Activated T-cell treated with anti-CD3 and anti-CD28 coated beads, Interleukin-2, amount 50 U/mL, for 4 hours (primary cell): ENCODE measurements around the gene TDRD3. TPM values are rescaled to one million over a fixed set of nuclear protein-coding genes. Genes with fewer than 3 reads are reported as not detected.

Experiments
- ATAC-seq, 2 donors: fragments of 200-7000 bp; cut with Tn5 transposase; one replicate each; pipeline ENCODE4 v1.10.0; 2021
- DNase-seq: peaks from one replicate; pipeline ENCODE4 v3.0.0-alpha.2; 2020
- H3K27me3 Mint-ChIP-seq: one replicate; pipeline ENCODE4 v1.8.0; 2021; ENCODE audit warnings: low read depth, mixed read lengths
- H3K36me3 Mint-ChIP-seq: one replicate; pipeline ENCODE4 v1.8.0; 2022; ENCODE audit warnings: mixed read lengths; ENCODE audit not compliant: insufficient read depth
- H3K4me1 Mint-ChIP-seq: one replicate; pipeline ENCODE4 v1.8.0; 2021; ENCODE audit warnings: low read depth, mixed read lengths
- H3K4me3 Mint-ChIP-seq: one replicate; pipeline ENCODE4 v1.8.0; 2021; ENCODE audit warnings: mild to moderate bottlenecking, moderate library complexity, mixed read lengths
- H3K9me3 Mint-ChIP-seq: one replicate; pipeline ENCODE4 v1.8.0; 2021; ENCODE audit warnings: mixed read lengths
- total RNA-seq, 3 donors: library from RNA; stranded (reverse); gene quantifications; one replicate each; pipeline ENCODE4 v1.2.1, GENCODE V29; 2021

The TDRD3 gene
- total RNA-seq, 3 donors from 2014 or later: 14.3 to 16.0 (median 15.1) TPM

GRCh38 chr13:60411464-60411863 lies 14.4 kb downstream of the TDRD3 start:
- ATAC-seq (no peak), DNase-seq (no peak)

GRCh38 chr13:60411983-60412382 lies 15.0 kb downstream of the TDRD3 start:
- Mint-ChIP-seq H3K9me3 (no peaks in the 10 kb centered on the region), H3K27me3 (no peaks in the 10 kb centered on the region), H3K4me3 (no peak overlapping the region), H3K4me1 (peaks cover 45% of the 10 kb centered on the region), H3K36me3 (peaks cover 17% of the 10 kb centered on the region)
- ATAC-seq (no peak), DNase-seq (no peak)

More at GRCh38 chr13:60411464-60411863, 14.4 kb downstream of the TDRD3 start:
- H3K27me3 Mint-ChIP-seq: no peaks in the 10 kb centered on the region
- H3K9me3 Mint-ChIP-seq: no peaks in the 10 kb centered on the region
- no peak overlapping the region for H3K4me3 Mint-ChIP-seq
- H3K4me1 Mint-ChIP-seq: peaks cover 41% of the 10 kb centered on the region
- peaks cover 12% of the 10 kb centered on the region for H3K36me3 Mint-ChIP-seq

GRCh38 chr13:60412909-60413616 lies 16.0 kb downstream of the TDRD3 start:
- DNase-seq (no peak), ATAC-seq (no peak)
- Mint-ChIP-seq H3K4me3 (no peak overlapping the region), H3K9me3 (no peaks in the 10 kb centered on the region), H3K36me3 (peaks cover 17% of the 10 kb centered on the region), H3K27me3 (no peaks in the 10 kb centered on the region), H3K4me1 (peaks cover 49% of the 10 kb centered on the region)

GRCh38 chr13:60414177-60414576 lies 17.2 kb downstream of the TDRD3 start:
- H3K4me1 Mint-ChIP-seq: peaks cover 54% of the 10 kb centered on the region
- no peak overlapping the region for H3K4me3 Mint-ChIP-seq
- H3K9me3 Mint-ChIP-seq: peaks cover 3% of the 10 kb centered on the region
- H3K27me3 Mint-ChIP-seq: no peaks in the 10 kb centered on the region
- ATAC-seq: no peak
- peaks cover 21% of the 10 kb centered on the region for H3K36me3 Mint-ChIP-seq
- DNase-seq: no peak

- peaks cover 6% of the 10 kb centered on the region for H3K9me3 Mint-ChIP-seq
- H3K36me3 Mint-ChIP-seq: peaks cover 21% of the 10 kb centered on the region
- peak; percentile 53 to 80 for ATAC-seq
- no peak overlapping the region for H3K4me3 Mint-ChIP-seq
- H3K4me1 Mint-ChIP-seq: peaks cover 22% of the 10 kb centered on the region
- no peaks in the 10 kb centered on the region for H3K27me3 Mint-ChIP-seq
- no peak for DNase-seq
These were observed 20.7 kb downstream of the TDRD3 start for GRCh38 chr13:60417734-60418133.

- no peaks in the 10 kb centered on the region for H3K27me3 Mint-ChIP-seq
- peaks cover 6% of the 10 kb centered on the region for H3K9me3 Mint-ChIP-seq
- H3K36me3 Mint-ChIP-seq: peaks cover 21% of the 10 kb centered on the region
- no peak for ATAC-seq
- no peak overlapping the region for H3K4me3 Mint-ChIP-seq
- DNase-seq: no peak
- H3K4me1 Mint-ChIP-seq: peaks cover 18% of the 10 kb centered on the region
These were observed 21.9 kb downstream of the TDRD3 start for GRCh38 chr13:60418954-60419353.

GRCh38 chr13:60425332-60425731 lies 28.3 kb downstream of the TDRD3 start:
- Mint-ChIP-seq H3K4me1 (peaks cover 31% of the 10 kb centered on the region), H3K36me3 (peaks cover 2% of the 10 kb centered on the region), H3K27me3 (no peaks in the 10 kb centered on the region), H3K4me3 (no peak overlapping the region), H3K9me3 (peaks cover 3% of the 10 kb centered on the region)
- ATAC-seq (no peak), DNase-seq (no peak)

GRCh38 chr13:60426075-60426474 lies 29.1 kb downstream of the TDRD3 start:
- no peaks in the 10 kb centered on the region for H3K36me3 Mint-ChIP-seq
- H3K4me1 Mint-ChIP-seq: peaks cover 31% of the 10 kb centered on the region
- ATAC-seq (no peak), DNase-seq (no peak)
- H3K9me3 Mint-ChIP-seq: peaks cover under 1% of the 10 kb centered on the region
- H3K27me3 Mint-ChIP-seq: no peaks in the 10 kb centered on the region
- no peak overlapping the region for H3K4me3 Mint-ChIP-seq

- DNase-seq (no peak), ATAC-seq (no peak)
- no peaks in the 10 kb centered on the region for H3K36me3 Mint-ChIP-seq
- H3K27me3 Mint-ChIP-seq: no peaks in the 10 kb centered on the region
- no peaks in the 10 kb centered on the region for H3K9me3 Mint-ChIP-seq
- H3K4me3 Mint-ChIP-seq: peak overlapping the region; percentile 11
- peaks cover 31% of the 10 kb centered on the region for H3K4me1 Mint-ChIP-seq
These were observed 30.3 kb downstream of the TDRD3 start for GRCh38 chr13:60427285-60427684.

GRCh38 chr13:60431108-60431700 lies 34.2 kb downstream of the TDRD3 start:
- Mint-ChIP-seq H3K36me3 (peaks cover 1% of the 10 kb centered on the region), H3K4me3 (no peak overlapping the region), H3K27me3 (no peaks in the 10 kb centered on the region), H3K4me1 (peaks cover 30% of the 10 kb centered on the region), H3K9me3 (no peaks in the 10 kb centered on the region)
- no peak for DNase-seq
- ATAC-seq: peak; percentile 67 to 81

- Mint-ChIP-seq H3K4me3 (no peak overlapping the region), H3K27me3 (no peaks in the 10 kb centered on the region), H3K4me1 (peaks cover 23% of the 10 kb centered on the region), H3K36me3 (peaks cover 1% of the 10 kb centered on the region), H3K9me3 (no peaks in the 10 kb centered on the region)
- no peak for ATAC-seq
- no peak for DNase-seq
These were observed 36.5 kb downstream of the TDRD3 start for GRCh38 chr13:60433505-60433904.

- DNase-seq: no peak
- Mint-ChIP-seq H3K4me1 (peaks cover 24% of the 10 kb centered on the region), H3K27me3 (no peaks in the 10 kb centered on the region), H3K4me3 (no peak overlapping the region), H3K36me3 (peaks cover 1% of the 10 kb centered on the region), H3K9me3 (no peaks in the 10 kb centered on the region)
- ATAC-seq: peak in 1 of 2 donors; percentile 25
These were observed 38.8 kb downstream of the TDRD3 start for GRCh38 chr13:60435762-60436374.

- H3K27me3 Mint-ChIP-seq: no peaks in the 10 kb centered on the region
- H3K4me1 Mint-ChIP-seq: peaks cover 24% of the 10 kb centered on the region
- H3K4me3 Mint-ChIP-seq: no peak overlapping the region
- ATAC-seq: no peak
- H3K9me3 Mint-ChIP-seq: no peaks in the 10 kb centered on the region
- no peak for DNase-seq
- H3K36me3 Mint-ChIP-seq: peaks cover 1% of the 10 kb centered on the region
These were observed 42.2 kb downstream of the TDRD3 start for GRCh38 chr13:60439201-60439600.

- Mint-ChIP-seq H3K4me3 (no peak overlapping the region), H3K9me3 (no peaks in the 10 kb centered on the region), H3K36me3 (peaks cover 3% of the 10 kb centered on the region)
These were observed 44.7 kb downstream of the TDRD3 start for GRCh38 chr13:60441761-60442160.

More at GRCh38 chr13:60441761-60442160, 44.7 kb downstream of the TDRD3 start:
- peaks cover 11% of the 10 kb centered on the region for H3K4me1 Mint-ChIP-seq
- no peaks in the 10 kb centered on the region for H3K27me3 Mint-ChIP-seq
- no peak for ATAC-seq
- DNase-seq: no peak
